Smooth muscle cell (in vitro differentiated cells): ENCODE data around the gene STUM. TPM values are rescaled to one million over a fixed set of nuclear protein-coding genes. Genes with fewer than 3 reads are reported as not detected.

Source experiments
- DNase-seq: peaks from one replicate; lab custom pipeline; 2025; ENCODE audit not compliant: unreplicated experiment; lab: John Stamatoyannopoulos, UW
- H2AFZ ChIP-seq: fragments of 200-600 bp; sonication (generic); 2 replicates; pipeline ENCODE4 v1.6.0; 2016; ENCODE audit warnings: antibody characterized with exemption, low read depth, mild to moderate bottlenecking
- H3F3A ChIP-seq: fragments of 200-600 bp; sonication (generic); 2 replicates; pipeline ENCODE4 v1.6.0; 2017; ENCODE audit warnings: antibody characterized with exemption, low read depth
- H3K27ac ChIP-seq: fragments of 200-600 bp; sonication (generic); 2 replicates; pipeline ENCODE4 v1.5.1; 2016; ENCODE audit warnings: low read depth, mild to moderate bottlenecking
- H3K27me3 ChIP-seq: fragments of 200-600 bp; sonication (generic); 2 replicates; pipeline ENCODE4 v1.6.1; 2016; ENCODE audit warnings: low read depth, mild to moderate bottlenecking
- H3K36me3 ChIP-seq: fragments of 200-600 bp; sonication (generic); 2 replicates; pipeline ENCODE4 v1.5.1; 2016; ENCODE audit warnings: low read depth
- H3K4me1 ChIP-seq: fragments of 200-600 bp; sonication (generic); 2 replicates; pipeline ENCODE4 v1.5.1; 2016; ENCODE audit warnings: low read depth
- H3K4me2 ChIP-seq: fragments of 200-600 bp; sonication (generic); 2 replicates; pipeline ENCODE4 v1.6.0; 2016; ENCODE audit warnings: mild to moderate bottlenecking
- H3K4me3 ChIP-seq: fragments of 200-600 bp; sonication (generic); 2 replicates; pipeline ENCODE4 v1.5.1; 2016; ENCODE audit warnings: mild to moderate bottlenecking
- H3K79me2 ChIP-seq: fragments of 200-600 bp; sonication (generic); 2 replicates; pipeline ENCODE4 v1.6.0; 2016; ENCODE audit warnings: low read depth, mild to moderate bottlenecking
- H3K9ac ChIP-seq: fragments of 200-600 bp; sonication (generic); 2 replicates; pipeline ENCODE4 v1.6.0; 2016; ENCODE audit warnings: low read depth
- H3K9me3 ChIP-seq: fragments of 200-600 bp; sonication (generic); replicated peaks from 2 replicates; pipeline ENCODE4 v1.5.1; 2016; ENCODE audit warnings: low read depth
- H4K20me1 ChIP-seq: fragments of 200-600 bp; sonication (generic); 2 replicates; pipeline ENCODE4 v1.6.0; 2016; ENCODE audit warnings: low read depth
- WGBS: methylation state at CpG from one replicate; pipeline ENCODE4 v1.1.7; 2016; ENCODE audit warnings: low lambda C conversion rate; 5-methylcytosine and 5-hydroxymethylcytosine counted together
- polyA plus RNA-seq: library from polyadenylated mRNA; unstranded; fragments of >200 nt; fragmentation: Nextera tagmentation; extraction: Ambion mirVana; gene quantifications from 2 replicates; pipeline ENCODE4 v1.2.1, GENCODE V29; 2016
- total RNA-seq: library from RNA; depleted of rRNA; stranded (reverse); fragments of >200 nt; gene quantifications from 2 replicates; pipeline ENCODE4 v1.2.3, GENCODE V29; 2014
- TF ChIP-seq, protein P1 (sequence below): fragments of 200-600 bp; sonication (generic); IDR thresholded peaks from 2 replicates; pipeline ENCODE4 v1.5.1; 2017; ENCODE audit warnings: borderline replicate concordance, mild to moderate bottlenecking, antibody characterized with exemption; ENCODE audit not compliant: insufficient read depth, poor library complexity, severe bottlenecking

Gene STUM
- total and polyA plus RNA-seq, 2 experiments from 2014 or later = 0.04 TPM; not detected in 1

- Histone ChIP-seq H3K4me2 (no peak overlapping the region), H3F3A (no peaks in the 10 kb centered on the region), H3K4me1 (peaks cover 15% of the 10 kb centered on the region), H4K20me1 (no peaks in the 10 kb centered on the region), H3K27me3 (no peaks in the 10 kb centered on the region), H3K9me3 (no peaks in the 10 kb centered on the region), H3K36me3 (no peaks in the 10 kb centered on the region), H3K4me3 (no peak overlapping the region), H3K79me2 (no peaks in the 10 kb centered on the region), H3K9ac (no peak overlapping the region), H2AFZ (no peak overlapping the region), H3K27ac (no peak overlapping the region)
- TF ChIP-seq, protein P1, sequence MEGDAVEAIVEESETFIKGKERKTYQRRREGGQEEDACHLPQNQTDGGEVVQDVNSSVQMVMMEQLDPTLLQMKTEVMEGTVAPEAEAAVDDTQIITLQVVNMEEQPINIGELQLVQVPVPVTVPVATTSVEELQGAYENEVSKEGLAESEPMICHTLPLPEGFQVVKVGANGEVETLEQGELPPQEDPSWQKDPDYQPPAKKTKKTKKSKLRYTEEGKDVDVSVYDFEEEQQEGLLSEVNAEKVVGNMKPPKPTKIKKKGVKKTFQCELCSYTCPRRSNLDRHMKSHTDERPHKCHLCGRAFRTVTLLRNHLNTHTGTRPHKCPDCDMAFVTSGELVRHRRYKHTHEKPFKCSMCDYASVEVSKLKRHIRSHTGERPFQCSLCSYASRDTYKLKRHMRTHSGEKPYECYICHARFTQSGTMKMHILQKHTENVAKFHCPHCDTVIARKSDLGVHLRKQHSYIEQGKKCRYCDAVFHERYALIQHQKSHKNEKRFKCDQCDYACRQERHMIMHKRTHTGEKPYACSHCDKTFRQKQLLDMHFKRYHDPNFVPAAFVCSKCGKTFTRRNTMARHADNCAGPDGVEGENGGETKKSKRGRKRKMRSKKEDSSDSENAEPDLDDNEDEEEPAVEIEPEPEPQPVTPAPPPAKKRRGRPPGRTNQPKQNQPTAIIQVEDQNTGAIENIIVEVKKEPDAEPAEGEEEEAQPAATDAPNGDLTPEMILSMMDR = no peak
- WGBS = 96% methylated on average over 9 of the region's 9 CpGs
- DNase-seq = no peak
These were observed 56.9 kb downstream of the STUM start for GRCh38 chr1:226605318-226605950.

DNA sequence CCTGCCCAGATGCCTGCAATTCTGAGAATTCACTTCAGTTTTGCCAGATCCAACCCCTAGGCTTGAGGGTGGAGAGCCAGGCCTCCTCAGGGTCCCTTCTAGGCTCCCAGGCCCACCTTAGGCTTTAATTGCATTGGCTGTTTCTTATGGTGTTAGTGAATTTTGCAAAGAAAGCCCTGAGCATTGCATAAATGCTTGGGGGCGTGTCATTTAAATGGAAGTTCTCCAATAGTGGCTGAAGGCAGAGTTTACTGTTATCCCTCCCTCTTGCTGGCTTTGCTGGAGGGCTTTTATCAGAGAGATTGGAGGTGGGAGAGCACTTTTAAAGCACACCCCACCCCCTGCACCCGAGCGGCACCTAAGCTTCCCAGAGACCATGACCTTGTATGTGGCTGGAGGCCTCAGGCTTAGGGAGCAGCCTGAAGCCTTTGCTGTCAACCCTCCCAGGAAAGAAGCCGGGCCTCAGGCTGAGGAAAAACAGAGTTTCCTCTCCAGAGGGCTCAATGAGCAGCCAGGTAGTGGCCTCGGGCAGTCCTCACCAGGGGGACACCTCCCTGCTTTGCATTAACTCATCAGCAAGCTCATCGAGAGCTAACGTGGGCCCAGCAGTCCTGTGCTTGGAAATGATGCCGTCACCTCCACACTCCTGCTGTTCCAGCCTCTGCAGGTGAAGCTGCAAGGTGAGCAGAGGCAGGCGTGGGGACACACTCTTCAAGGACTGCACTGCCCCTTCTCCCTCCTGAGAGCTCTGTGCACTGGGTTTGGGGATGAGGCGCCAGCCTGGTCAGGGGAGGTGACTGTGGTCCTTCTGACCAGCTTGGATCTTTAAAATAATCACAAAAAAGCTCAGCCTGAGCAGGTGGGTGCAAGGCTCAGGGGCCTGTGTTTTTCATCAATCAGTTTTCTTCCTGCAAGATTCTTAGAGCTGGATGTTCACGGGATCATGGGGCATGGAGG lies 58.0 kb downstream of the STUM start:
- H4K20me1 ChIP-seq = no peaks in the 10 kb centered on the region
- no peak overlapping the region for H3K4me2 ChIP-seq
- H3K9ac ChIP-seq = no peak overlapping the region
- H3F3A ChIP-seq = no peaks in the 10 kb centered on the region
- H3K27ac ChIP-seq = no peak overlapping the region
- H3K27me3 ChIP-seq = no peaks in the 10 kb centered on the region
- peaks cover 15% of the 10 kb centered on the region for H3K4me1 ChIP-seq
- WGBS = 71% methylated on average over 11 of the region's 11 CpGs
- no peak for DNase-seq
- no peaks in the 10 kb centered on the region for H3K36me3 ChIP-seq
- H3K79me2 ChIP-seq = no peaks in the 10 kb centered on the region
- H3K9me3 ChIP-seq = no peaks in the 10 kb centered on the region
- H2AFZ ChIP-seq = no peak overlapping the region
- TF ChIP-seq, protein P1 = no peak
- no peak overlapping the region for H3K4me3 ChIP-seq

DNA sequence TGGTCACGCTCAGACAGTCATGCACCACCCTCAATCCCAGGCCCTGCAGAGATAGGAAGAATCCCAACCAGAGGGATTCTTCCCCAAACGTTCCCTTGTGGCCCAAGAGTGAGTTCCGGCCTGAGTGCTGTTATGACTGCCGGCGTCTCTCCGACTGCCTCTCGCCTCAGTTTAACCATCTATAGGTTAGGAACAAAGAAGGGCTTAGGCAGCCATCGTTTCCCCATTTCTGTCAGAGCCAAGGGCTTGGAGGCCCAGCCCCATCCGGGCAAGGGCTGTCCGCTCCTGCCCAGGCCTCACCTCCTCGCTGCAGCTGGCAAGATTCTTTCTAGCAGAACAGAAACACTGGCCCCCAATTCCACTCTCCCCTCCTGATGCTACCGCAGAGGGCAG lies 58.7 kb downstream of the STUM start:
- no peak overlapping the region for H2AFZ ChIP-seq
- H3K4me2 ChIP-seq = no peak overlapping the region
- H3K36me3 ChIP-seq = no peaks in the 10 kb centered on the region
- H3K27me3 ChIP-seq = no peaks in the 10 kb centered on the region
- DNase-seq = no peak
- H3F3A ChIP-seq = no peaks in the 10 kb centered on the region
- H3K9me3 ChIP-seq = no peaks in the 10 kb centered on the region
- TF ChIP-seq, protein P1 = no peak
- H3K79me2 ChIP-seq = no peaks in the 10 kb centered on the region
- H4K20me1 ChIP-seq = no peaks in the 10 kb centered on the region
- H3K27ac ChIP-seq = no peak overlapping the region
- H3K4me3 ChIP-seq = no peak overlapping the region
- H3K9ac ChIP-seq = no peak overlapping the region
- peaks cover 15% of the 10 kb centered on the region for H3K4me1 ChIP-seq
- 94% methylated on average over 12 of the region's 12 CpGs for WGBS
